SK-N-SH treated with all-trans-retinoic acid at 6 μM for 48 hours (cell line): ENCODE measurements around the gene IFNA16.
"Not testable (repeated sequence)": the region's sequence is repeated elsewhere in the genome, so short reads cannot be mapped to it uniquely, and the experiment has no call there.

Experiments
- ATAC-seq: fragments of 200-7000 bp; cut with Tn5 transposase; 3 replicates; pipeline ENCODE4 v1.9.1; 2020; ENCODE audit warnings: mild to moderate bottlenecking, moderate library complexity
- ARNTL ChIP-seq: fragments of 450-650 bp; formaldehyde crosslinking; IDR thresholded peaks from 2 replicates; pipeline ENCODE4 v1.5.0; 2020; ENCODE audit warnings: low read depth, mild to moderate bottlenecking, moderate library complexity, borderline replicate concordance
- BACH2 ChIP-seq: fragments of 250-450 bp; sonication (Bioruptor Pico); IDR thresholded peaks from 2 replicates; pipeline ENCODE4 v1.9.0; 2021; ENCODE audit warnings: mild to moderate bottlenecking, borderline replicate concordance
- CSDC2 ChIP-seq: fragments of 250-450 bp; sonication (Bioruptor Pico); IDR thresholded peaks from 2 replicates; pipeline ENCODE4 v1.5.0; 2020; ENCODE audit warnings: mild to moderate bottlenecking, moderate library complexity
- ESRRG ChIP-seq: fragments of 250-450 bp; sonication (Bioruptor Pico); IDR thresholded peaks from 2 replicates; pipeline ENCODE4 v1.6.1; 2021; ENCODE audit warnings: mild to moderate bottlenecking
- GLIS3 ChIP-seq: fragments of 250-450 bp; sonication (Bioruptor Pico); IDR thresholded peaks from 2 replicates; pipeline ENCODE4 v1.5.0; 2020; ENCODE audit warnings: mild to moderate bottlenecking, moderate library complexity
- ISL1 ChIP-seq: fragments of 250-450 bp; sonication (Bioruptor Pico); IDR thresholded peaks from 2 replicates; pipeline ENCODE4 v2.1.2; 2022; ENCODE audit warnings: mild to moderate bottlenecking, moderate library complexity
- OSR1 ChIP-seq: fragments of 250-450 bp; sonication (Bioruptor Pico); IDR thresholded peaks from 2 replicates; pipeline ENCODE4 v1.8.0; 2022; ENCODE audit warnings: moderate library complexity, mild to moderate bottlenecking, inconsistent platforms
- PPARA ChIP-seq: fragments of 250-450 bp; sonication (Bioruptor Pico); IDR thresholded peaks from 2 replicates; pipeline ENCODE4 v1.5.0; 2020; ENCODE audit warnings: mild to moderate bottlenecking, borderline replicate concordance
- RARB ChIP-seq: fragments of 250-450 bp; sonication (Bioruptor Pico); IDR thresholded peaks from 2 replicates; pipeline ENCODE4 v1.8.0; 2021; ENCODE audit warnings: mild to moderate bottlenecking, moderate library complexity
- SNAI2 ChIP-seq: fragments of 250-450 bp; sonication (Bioruptor Pico); IDR thresholded peaks from 2 replicates; pipeline ENCODE4 v1.5.0; 2020; ENCODE audit warnings: mild to moderate bottlenecking, moderate library complexity
- TOX ChIP-seq: fragments of 250-450 bp; sonication (Bioruptor Pico); IDR thresholded peaks from 2 replicates; pipeline ENCODE4 v1.8.0; 2021; ENCODE audit warnings: mild to moderate bottlenecking, moderate library complexity, borderline replicate concordance
- ZC3H10 ChIP-seq: fragments of 250-450 bp; sonication (Bioruptor Pico); IDR thresholded peaks from 2 replicates; pipeline ENCODE4 v1.5.1; 2021; ENCODE audit warnings: mild to moderate bottlenecking, moderate library complexity
- ZFP3 ChIP-seq: fragments of 250-450 bp; sonication (Bioruptor Pico); IDR thresholded peaks from 2 replicates; pipeline ENCODE4 v1.5.0; 2020; ENCODE audit warnings: mild to moderate bottlenecking, moderate library complexity
- ZFP30 ChIP-seq: fragments of 450-650 bp; formaldehyde crosslinking; IDR thresholded peaks from 2 replicates; pipeline ENCODE4 v1.5.0; 2022; ENCODE audit warnings: mild to moderate bottlenecking, moderate library complexity
- ZNF565 ChIP-seq: fragments of 450-650 bp; formaldehyde crosslinking; conservative IDR thresholded peaks from 2 replicates; pipeline ENCODE4 v1.5.0; 2020; ENCODE audit warnings: low read depth, mild to moderate bottlenecking, moderate library complexity
- ZNF70 ChIP-seq: fragments of 450-650 bp; formaldehyde crosslinking; IDR thresholded peaks from 2 replicates; pipeline ENCODE4 v1.5.0; 2020; ENCODE audit warnings: mild to moderate bottlenecking, moderate library complexity
- ZNF8 ChIP-seq: fragments of 450-650 bp; formaldehyde crosslinking; IDR thresholded peaks from 2 replicates; pipeline ENCODE4 v1.5.0; 2020; ENCODE audit warnings: mild to moderate bottlenecking, moderate library complexity
- TF ChIP-seq, protein P1 (sequence below): fragments of 250-450 bp; sonication (Bioruptor Pico); IDR thresholded peaks from 2 replicates; pipeline ENCODE4 v1.5.1; 2020; ENCODE audit warnings: low read depth, mild to moderate bottlenecking, moderate library complexity
- TF ChIP-seq, protein P2 (sequence below): fragments of 250-450 bp; sonication (Bioruptor Pico); IDR thresholded peaks from 2 replicates; pipeline ENCODE4 v1.8.0; 2021; ENCODE audit warnings: low read depth, mild to moderate bottlenecking, moderate library complexity, borderline replicate concordance
- TF ChIP-seq, protein P3 (sequence below): fragments of 250-450 bp; sonication (Bioruptor Pico); IDR thresholded peaks from 2 replicates; pipeline ENCODE4 v1.5.0; 2020; ENCODE audit warnings: mild to moderate bottlenecking, moderate library complexity
- TF ChIP-seq, protein P4 (sequence below): fragments of 250-450 bp; sonication (Bioruptor Pico); IDR thresholded peaks from 2 replicates; pipeline ENCODE4 v1.8.0; 2020; ENCODE audit warnings: mild to moderate bottlenecking, moderate library complexity, borderline replicate concordance
- TF ChIP-seq, protein P5 (sequence below): fragments of 250-450 bp; sonication (Bioruptor Pico); IDR thresholded peaks from 2 replicates; pipeline ENCODE4 v1.5.1; 2021; ENCODE audit warnings: mild to moderate bottlenecking, moderate library complexity

The IFNA16 gene

DNA sequence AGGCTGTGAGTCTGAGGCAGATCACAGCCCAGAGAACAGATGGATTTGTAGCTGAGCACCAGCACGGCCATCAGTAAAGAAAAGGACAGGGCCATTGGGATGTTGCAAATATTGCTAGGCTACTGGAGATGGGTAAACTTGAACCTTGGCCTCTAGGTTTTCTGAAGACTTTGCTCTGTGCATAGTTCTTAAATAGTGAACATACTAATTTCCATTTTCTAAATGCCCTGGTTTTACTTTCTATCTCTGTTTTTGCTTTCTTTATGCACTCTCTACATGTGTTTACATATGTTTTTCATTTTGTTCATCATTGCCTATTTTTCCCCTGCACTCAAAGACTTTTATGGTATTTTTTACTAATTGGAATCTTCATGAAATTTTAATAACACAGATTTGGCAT lies at the start of gene IFNA16:
TSS of gene IFNA16 (minus strand) at position 101 of the 400 bp plus-strand sequence. CDS start at position 95, 6 bp downstream.
- ATAC-seq, result not testable (repeated sequence)

DNA sequence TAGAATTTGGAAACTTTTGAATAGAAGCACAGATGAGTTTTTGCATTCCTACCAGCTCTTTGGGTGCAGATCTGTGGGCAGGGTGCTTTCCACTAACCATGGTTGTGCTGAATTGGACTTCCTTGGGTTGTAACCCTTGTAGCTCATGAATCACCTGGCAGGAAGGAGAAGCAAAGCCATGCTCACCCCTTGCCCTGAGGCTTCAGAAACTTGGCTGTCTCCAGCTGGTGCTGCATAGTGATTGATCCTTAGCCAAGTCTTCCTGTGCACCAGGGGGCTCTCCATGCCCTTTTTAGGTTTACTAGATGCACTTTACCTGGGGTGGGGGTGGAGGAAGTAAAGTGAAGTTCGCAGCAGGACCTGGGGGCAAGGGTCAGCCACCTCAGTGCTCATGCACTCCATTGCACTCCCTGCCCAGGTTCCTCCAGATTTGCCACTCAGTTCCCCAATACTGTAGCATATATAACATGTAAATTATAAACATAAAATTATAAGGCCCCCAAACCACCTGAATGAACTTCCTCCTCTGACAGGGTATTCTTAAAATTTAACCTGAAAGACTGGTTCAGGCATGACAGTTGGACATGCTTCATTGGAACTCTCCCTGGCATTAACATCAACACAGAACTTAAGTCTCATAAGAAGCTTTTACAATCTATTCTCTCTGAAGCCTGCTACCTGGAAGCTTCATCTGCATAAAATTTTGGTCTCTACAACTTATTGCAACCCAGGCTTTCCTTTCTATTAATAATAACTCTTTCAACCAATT lies 48.5 kb upstream of the IFNA16 start:
- TF ChIP-seq TOX (no peak), ZNF70 (CRISPR knock-in tag) (no peak), RARB (no peak), SNAI2 (CRISPR knock-in tag) (no peak), ZFP3 (CRISPR knock-in tag) (no peak), ARNTL (CRISPR knock-in tag) (no peak), ISL1 (CRISPR knock-in tag) (no peak), CSDC2 (CRISPR knock-in tag) (no peak)
- TF ChIP-seq, protein P1, sequence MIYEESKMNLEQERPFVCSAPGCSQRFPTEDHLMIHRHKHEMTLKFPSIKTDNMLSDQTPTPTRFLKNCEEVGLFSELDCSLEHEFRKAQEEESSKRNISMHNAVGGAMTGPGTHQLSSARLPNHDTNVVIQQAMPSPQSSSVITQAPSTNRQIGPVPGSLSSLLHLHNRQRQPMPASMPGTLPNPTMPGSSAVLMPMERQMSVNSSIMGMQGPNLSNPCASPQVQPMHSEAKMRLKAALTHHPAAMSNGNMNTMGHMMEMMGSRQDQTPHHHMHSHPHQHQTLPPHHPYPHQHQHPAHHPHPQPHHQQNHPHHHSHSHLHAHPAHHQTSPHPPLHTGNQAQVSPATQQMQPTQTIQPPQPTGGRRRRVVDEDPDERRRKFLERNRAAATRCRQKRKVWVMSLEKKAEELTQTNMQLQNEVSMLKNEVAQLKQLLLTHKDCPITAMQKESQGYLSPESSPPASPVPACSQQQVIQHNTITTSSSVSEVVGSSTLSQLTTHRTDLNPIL (CRISPR knock-in tag), result no peak
- no peak for ATAC-seq

DNA sequence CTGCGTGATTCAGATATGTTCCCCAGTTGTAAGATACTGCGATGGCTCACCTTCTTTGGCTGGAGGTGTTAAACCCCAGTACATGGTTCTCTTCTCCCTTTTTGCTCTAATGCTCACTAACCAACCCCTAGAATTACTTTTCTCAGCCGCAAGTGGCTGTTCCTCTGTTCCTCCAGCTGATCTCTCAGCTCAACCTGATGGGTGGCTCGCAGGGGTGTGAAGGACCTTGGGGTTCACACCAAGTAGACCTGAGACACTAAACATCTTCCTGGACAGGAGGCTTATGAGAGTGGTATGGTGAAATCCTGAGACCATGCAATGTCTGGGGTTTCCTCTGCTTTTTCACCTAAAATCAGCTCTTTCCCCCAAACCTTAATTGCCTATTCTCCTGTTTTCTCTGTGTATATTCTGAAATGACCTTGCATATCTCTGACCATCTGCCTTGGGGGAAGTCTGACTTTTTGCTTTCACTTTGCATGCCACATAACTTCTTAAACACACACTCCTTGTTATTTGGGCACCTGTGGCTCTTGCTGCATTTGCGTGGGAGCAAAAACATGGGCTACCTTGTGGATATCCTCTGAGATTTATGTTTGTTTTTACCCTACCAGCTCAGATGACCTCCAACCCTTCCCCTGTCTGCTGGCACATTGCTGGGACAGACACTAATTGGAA lies 38.6 kb upstream of the IFNA16 start:
- TF ChIP-seq GLIS3 (CRISPR knock-in tag) (no peak), OSR1 (CRISPR knock-in tag) (no peak), ZFP3 (CRISPR knock-in tag) (no peak), BACH2 (CRISPR knock-in tag) (no peak), ZC3H10 (CRISPR knock-in tag) (no peak), ZNF8 (CRISPR knock-in tag) (no peak), ISL1 (CRISPR knock-in tag) (no peak), ESRRG (no peak), TOX (no peak), PPARA (CRISPR knock-in tag) (no peak), RARB (no peak), ZNF565 (no peak), ZFP30 (CRISPR knock-in tag) (no peak)
- TF ChIP-seq, protein P2, sequence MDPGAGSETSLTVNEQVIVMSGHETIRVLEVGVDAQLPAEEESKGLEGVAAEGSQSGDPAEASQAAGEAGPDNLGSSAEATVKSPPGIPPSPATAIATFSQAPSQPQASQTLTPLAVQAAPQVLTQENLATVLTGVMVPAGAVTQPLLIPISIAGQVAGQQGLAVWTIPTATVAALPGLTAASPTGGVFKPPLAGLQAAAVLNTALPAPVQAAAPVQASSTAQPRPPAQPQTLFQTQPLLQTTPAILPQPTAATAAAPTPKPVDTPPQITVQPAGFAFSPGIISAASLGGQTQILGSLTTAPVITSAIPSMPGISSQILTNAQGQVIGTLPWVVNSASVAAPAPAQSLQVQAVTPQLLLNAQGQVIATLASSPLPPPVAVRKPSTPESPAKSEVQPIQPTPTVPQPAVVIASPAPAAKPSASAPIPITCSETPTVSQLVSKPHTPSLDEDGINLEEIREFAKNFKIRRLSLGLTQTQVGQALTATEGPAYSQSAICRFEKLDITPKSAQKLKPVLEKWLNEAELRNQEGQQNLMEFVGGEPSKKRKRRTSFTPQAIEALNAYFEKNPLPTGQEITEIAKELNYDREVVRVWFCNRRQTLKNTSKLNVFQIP, result no peak
- TF ChIP-seq, protein P3, sequence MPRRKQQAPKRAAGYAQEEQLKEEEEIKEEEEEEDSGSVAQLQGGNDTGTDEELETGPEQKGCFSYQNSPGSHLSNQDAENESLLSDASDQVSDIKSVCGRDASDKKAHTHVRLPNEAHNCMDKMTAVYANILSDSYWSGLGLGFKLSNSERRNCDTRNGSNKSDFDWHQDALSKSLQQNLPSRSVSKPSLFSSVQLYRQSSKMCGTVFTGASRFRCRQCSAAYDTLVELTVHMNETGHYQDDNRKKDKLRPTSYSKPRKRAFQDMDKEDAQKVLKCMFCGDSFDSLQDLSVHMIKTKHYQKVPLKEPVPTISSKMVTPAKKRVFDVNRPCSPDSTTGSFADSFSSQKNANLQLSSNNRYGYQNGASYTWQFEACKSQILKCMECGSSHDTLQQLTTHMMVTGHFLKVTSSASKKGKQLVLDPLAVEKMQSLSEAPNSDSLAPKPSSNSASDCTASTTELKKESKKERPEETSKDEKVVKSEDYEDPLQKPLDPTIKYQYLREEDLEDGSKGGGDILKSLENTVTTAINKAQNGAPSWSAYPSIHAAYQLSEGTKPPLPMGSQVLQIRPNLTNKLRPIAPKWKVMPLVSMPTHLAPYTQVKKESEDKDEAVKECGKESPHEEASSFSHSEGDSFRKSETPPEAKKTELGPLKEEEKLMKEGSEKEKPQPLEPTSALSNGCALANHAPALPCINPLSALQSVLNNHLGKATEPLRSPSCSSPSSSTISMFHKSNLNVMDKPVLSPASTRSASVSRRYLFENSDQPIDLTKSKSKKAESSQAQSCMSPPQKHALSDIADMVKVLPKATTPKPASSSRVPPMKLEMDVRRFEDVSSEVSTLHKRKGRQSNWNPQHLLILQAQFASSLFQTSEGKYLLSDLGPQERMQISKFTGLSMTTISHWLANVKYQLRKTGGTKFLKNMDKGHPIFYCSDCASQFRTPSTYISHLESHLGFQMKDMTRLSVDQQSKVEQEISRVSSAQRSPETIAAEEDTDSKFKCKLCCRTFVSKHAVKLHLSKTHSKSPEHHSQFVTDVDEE (CRISPR knock-in tag), result no peak
- TF ChIP-seq, protein P4, sequence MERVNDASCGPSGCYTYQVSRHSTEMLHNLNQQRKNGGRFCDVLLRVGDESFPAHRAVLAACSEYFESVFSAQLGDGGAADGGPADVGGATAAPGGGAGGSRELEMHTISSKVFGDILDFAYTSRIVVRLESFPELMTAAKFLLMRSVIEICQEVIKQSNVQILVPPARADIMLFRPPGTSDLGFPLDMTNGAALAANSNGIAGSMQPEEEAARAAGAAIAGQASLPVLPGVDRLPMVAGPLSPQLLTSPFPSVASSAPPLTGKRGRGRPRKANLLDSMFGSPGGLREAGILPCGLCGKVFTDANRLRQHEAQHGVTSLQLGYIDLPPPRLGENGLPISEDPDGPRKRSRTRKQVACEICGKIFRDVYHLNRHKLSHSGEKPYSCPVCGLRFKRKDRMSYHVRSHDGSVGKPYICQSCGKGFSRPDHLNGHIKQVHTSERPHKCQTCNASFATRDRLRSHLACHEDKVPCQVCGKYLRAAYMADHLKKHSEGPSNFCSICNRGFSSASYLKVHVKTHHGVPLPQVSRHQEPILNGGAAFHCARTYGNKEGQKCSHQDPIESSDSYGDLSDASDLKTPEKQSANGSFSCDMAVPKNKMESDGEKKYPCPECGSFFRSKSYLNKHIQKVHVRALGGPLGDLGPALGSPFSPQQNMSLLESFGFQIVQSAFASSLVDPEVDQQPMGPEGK, result no peak
- TF ChIP-seq, protein P5, sequence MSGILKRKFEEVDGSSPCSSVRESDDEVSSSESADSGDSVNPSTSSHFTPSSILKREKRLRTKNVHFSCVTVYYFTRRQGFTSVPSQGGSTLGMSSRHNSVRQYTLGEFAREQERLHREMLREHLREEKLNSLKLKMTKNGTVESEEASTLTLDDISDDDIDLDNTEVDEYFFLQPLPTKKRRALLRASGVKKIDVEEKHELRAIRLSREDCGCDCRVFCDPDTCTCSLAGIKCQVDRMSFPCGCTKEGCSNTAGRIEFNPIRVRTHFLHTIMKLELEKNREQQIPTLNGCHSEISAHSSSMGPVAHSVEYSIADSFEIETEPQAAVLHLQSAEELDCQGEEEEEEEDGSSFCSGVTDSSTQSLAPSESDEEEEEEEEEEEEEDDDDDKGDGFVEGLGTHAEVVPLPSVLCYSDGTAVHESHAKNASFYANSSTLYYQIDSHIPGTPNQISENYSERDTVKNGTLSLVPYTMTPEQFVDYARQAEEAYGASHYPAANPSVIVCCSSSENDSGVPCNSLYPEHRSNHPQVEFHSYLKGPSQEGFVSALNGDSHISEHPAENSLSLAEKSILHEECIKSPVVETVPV, result no peak
- TF ChIP-seq, all 23 proteins: peak for 0
- no peak for ATAC-seq
